Fibroblast of skin of left quadriceps (primary cell): ENCODE data around the gene RNF225.
"Not testable (repeated sequence)": the region's sequence is repeated elsewhere in the genome, so short reads cannot be mapped to it uniquely, and the experiment has no call there.

Source experiments
- DNase-seq, 2 experiments: peaks; one replicate each; pipeline ENCODE4 v3.0.0-alpha.2; 2013; ENCODE audit warnings: low read depth in 2 of 2

RNF225 gene

DNA sequence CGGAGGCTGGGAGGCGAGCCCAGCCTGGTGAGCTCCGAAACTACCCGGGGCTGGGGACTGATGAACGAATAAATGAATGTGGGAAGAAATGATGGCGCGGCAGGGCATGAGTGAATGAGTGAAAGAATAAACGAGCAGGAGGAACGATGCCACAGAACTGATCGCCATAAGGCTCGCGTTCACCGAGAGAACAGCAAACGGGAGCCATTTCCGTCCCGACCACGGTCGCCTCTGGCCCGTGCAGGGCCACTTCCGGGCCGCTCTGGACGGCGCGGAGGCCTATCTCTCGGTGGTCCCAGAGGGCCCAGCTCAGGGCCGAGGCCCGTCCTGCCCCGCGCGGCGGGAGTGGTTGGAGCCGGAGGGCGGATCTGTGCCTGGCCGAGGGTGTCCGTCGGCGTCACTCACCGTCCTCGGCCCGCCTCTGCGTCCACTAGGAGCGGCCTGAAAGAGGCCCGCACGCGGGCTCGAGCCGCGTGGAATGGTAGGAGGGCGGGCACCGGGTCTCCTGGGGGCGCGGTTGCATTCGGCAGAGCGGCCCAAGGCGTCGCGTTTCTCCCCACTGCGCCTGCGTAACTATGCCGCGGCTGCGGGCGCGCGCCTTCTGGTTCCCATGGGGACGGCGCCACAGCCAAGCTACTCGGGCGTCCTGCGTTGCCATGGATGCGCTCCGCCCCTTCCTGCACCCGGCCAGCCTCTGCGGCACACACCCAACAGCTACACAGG, 33.0 kb upstream of the RNF225 start, which contains the start of gene ZNF497:
TSS of gene ZNF497 (minus strand) at position 480 of the 723 bp plus-strand sequence. CDS start 5,116 bp downstream, outside the sequence.
- DNase-seq: peak; percentile 88 to 89

GRCh38 chr19:58364146-58364545, 31.3 kb upstream of the RNF225 start:
- DNase-seq: no peak

DNA sequence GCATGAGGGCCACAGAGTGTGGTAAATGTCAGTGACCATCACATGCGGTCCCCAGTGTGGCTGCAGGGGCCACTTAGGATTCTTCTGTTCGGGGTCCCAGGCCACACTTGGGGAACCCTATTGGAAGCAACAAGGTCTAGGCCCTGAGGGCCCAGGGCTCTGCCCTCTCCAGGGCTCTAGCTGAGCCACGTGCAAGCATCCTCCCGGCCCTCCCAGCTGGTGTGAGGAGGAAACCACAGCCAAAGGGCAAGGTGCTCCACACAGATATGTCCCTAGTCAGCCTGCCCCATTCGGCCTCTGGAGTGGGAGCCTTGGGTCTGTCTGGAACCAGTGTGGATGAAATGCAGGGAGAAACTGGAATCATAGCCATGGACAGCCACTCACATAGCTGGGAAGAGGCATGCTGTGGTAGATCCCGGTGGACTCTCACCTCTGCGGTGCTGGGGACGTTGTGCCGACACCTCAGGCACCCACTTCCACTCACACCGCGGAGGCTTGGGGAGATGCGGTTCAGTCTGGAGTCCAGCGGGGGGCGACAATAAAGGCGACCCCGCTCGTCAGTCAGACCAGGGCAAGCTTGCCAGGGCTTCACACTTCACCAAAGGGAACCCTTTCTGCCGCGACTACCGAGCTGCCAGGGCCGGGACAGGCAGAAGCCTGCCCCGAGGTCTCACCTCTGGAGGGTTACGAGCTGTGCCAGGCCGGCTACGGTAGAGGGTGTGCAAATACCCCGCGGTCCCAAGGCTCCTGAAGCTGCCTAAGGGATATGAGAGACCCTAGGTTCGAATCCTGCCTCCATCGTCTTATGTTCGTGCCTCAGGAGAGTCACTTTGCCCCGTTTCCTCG, 28.6 kb upstream of the RNF225 start:
- no peak for DNase-seq

GRCh38 chr19:58367698-58368454, 27.6 kb upstream of the RNF225 start:
- DNase-seq: no peak

DNA sequence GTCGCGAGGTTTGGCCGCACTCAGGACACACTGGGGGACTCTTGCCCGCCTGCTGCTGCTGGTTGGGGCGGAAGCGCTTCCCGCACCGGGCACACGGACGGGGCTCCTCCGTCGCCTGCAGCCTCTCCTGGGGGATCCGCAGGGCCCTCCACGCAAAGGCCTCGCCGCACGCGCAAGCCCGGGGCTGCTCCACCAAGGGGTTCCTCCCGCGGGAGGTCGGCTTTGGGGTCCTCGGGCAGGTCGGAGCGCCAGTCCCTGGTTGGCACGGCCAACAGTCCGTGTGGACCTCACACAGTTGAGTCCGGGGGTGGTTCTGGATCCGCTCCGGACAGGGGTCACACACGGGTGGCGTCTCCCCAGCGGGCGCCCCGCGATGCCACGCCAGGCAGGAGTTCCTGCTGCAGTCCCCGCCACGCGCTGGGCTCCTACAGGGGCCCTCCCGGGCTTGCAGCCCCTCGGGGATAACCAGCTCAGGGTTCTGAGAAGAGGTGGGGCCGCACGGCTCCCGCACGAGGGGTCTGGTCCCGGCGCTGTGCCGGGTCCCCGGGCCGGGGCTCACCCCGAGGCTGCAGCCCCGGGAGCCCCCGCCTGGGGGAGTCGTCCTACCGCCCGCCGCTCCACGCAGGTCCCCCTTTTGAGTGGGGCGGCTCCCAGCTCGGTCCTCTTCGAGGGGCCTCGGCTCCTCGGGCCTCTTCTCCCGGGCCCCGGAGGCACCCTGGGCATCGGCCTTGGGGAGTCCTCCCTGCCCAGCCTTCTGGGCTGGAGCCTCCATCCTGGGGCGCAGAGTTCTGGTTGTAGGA, 26.7 kb upstream of the RNF225 start:
- no peak for DNase-seq

DNA sequence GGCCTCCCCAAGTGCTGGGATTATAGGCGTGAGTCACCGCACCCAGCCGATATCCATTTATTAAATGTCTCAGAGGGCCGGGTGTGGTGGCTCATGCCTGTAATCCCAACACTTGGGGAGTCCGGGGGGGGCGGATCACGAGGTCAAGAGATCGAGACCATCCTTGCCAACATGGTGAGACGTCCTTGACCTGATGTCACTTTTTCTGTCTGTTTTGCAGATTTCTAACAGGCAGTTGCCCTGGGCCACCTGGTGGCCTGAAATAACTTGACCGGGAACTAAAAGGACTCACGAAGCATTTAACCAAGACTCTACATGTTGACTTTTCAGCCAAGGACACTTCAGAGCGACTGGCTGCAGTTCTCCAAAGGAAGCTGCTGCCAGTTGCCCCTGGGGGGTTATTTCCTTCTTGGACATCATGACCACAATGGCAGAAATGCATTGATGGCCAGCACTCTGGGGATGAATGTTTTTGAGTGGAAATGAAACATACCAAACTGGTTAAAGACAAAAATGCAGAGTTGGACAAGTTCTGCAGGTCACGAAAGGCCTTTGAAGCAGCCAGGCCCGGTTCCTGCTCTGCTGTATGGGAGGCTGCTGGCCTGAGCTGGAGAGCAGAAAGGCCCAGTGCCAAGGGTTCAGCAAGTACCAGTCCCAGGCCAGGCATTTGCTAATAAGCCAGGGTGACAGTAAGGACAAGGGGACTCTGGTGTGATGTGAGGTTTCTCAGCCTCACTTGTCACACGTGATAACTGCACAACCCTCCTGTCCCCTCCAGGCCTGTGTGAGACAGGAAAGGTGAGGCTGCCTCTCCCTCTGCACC, 22.9 kb upstream of the RNF225 start:
- no peak for DNase-seq

DNA sequence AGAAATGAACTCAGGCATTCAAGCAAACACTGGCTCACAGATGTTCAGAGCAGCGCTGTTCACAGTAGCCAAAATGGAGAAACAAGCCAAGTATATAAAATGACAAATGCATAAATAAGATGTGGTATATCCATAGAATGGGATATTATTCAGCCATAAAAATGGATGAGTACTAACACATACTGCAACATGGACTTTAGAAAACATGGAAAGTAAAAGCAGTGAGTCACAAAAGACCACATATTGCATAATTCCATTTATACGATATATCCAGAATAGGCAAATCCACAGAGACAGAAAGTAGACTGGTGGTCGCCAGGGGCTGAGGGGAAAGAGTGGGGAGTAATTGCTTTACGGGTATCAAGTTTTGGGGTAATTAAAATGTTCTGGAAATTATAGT, 21.3 kb upstream of the RNF225 start:
- DNase-seq: no peak

DNA sequence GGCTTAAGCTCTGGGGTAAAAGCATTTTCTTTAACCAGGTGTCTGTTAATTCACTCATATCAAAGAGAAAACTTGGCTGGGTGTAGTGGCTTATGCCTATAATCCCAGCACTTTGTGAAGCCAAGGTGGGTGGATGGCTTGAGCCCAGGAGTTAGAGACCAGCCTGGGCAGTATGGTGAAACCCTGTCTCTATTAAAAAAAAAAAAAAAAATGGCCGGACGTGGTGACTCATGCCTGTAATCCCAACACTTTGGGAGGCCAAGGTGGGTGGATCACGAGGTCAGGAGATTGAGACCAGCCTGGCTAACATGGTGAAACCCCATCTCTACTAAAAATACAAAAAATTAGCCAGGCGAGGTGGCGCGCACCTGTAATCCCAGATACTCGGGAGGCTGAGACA, 18.7 kb upstream of the RNF225 start:
- not testable (repeated sequence) for DNase-seq

DNA sequence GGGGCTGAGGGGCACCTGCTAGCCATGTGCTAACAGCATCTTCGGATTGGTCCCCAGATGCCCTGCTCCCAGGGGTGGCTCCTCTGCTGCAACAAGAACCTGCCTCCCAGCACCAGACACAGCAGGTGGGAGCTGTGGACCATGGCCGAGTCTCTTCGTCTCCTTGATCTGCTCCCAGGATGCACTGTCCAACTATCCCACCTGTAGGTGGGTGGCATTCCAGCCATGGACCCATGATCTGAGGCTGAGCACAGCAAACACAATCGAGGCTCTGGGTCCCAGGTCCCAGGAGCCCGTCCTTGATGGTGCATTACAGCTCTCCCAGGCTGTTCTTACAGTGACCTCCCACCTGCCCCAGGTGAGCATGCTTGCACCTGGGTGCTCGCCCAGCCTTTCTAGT, 16.2 kb upstream of the RNF225 start:
- DNase-seq: no peak

- DNase-seq: no peak
Observed at GRCh38 chr19:58380037-58380661, 15.3 kb upstream of the RNF225 start.

- DNase-seq: peak; percentile 100
Observed at GRCh38 chr19:58380662-58381459, 14.6 kb upstream of the RNF225 start, which contains the start of gene ZNF837. Gene ZNF837, minus strand, starts transcription at chr19:58381030. Its CDS starts 11,698 bp downstream, at chr19:58369332.

DNA sequence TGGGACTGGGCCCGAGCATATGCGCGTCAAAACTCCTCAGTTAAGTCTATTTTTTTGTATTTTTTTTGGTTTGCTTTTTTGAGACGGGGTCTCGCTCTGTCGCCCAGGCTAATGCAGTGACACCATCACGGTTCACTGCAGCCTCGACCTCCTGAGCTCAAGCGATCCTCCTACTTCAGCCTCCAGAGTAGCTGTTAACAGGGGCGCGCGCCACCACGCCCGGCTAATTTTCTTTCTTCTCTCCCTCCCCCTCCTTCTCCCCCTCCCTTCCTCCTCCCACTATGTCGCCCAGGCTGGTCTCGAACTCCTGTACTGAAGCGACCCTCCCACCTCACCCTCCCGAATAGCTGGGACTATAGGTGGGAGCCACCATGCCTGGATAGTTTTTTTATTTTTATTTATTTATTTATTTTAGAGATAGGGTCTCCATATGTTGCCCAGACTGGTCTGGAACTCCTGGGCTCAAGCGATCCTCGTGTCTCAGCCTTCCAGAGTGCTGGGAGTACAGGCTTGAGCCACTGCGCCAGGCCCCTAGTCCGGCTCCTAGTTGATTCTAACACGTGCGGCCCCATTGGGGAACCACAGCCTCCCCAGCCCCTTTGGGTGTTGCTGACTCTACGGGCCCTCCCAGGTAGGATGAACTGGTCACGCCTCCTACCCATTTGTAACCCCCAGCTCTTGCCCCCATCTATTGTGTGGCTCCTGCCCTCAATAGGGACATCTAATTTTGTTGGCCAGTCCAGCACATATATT, 13.8 kb upstream of the RNF225 start:
- no peak for DNase-seq

DNA sequence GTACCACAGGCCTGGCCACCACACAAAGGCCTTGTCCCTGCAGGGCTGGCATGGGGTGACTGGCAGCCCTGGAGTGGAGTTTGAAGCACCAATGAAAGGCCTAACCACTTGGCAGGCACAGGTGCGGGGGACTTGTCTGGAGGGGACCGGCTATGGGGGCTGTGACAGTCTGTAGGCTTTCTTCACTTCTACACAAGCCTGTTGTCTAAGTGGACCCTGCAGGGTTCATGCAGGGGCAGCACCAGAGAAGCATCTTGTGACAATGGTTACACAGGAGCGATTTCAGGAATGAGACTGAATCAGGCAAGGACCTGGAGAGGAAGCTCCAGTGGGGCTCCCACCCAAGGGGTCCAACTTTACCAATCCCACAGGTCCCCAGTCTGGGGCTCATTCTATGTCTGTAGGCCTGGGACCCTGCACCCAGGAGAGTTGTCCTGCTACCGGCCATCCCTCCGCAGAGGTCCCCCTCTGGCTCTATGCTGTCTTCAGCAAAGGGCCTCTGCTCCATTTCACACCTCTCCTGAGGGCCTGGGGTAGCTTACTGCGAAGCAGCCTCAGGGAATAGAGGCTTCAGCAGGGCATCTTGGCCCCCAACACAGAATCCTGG, 12.4 kb upstream of the RNF225 start:
- DNase-seq: no peak

- no peak for DNase-seq
Observed at GRCh38 chr19:58385313-58385890, 10.1 kb upstream of the RNF225 start.

DNA sequence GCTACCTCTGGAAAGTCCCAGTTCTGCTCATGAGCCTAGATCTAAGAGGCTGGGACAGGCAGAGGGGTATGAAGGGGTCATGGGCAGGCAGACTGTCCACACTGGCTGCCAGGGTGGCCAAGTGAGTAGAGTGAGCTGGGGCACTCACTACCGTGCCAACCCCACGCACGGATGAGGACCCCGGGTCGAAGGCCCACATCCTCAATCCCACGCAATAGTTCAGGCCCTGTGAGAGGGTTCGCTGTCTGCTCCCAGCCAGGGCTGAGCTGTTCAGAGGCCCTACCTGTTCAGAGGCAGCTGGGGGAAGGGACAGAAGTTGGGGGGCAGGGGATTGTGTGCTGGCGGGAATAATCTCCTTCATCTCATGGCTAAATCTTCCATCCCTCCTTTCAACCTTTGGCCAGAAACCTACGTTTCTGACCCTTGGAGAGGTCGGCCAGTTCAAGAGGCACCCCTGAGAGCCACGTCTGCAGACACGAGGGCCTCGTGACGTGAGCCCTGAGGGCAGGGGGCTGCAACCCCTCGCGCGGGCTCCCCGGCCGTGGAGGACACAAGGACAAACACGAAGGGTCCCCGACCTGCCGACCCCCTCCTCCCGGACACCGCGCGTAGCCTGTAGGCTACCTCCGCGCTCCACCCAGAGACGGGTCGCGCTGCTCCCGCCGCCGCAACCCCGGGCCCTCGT, 9.4 kb upstream of the RNF225 start:
- DNase-seq: no peak

GRCh38 chr19:58386576-58387337, 8.7 kb upstream of the RNF225 start, which contains the start of gene RPS5:
Gene RPS5, plus strand, starts transcription at chr19:58387269. Its CDS starts 869 bp downstream, at chr19:58388138.
- DNase-seq: peak; percentile 97
